Endothelial cell of umbilical vein (primary cell): ENCODE results near the gene PIGO. TPM values are rescaled to one million over a fixed set of nuclear protein-coding genes. Genes with fewer than 3 reads are reported as not detected.

Source experiments
- BruUV-seq: library from RNA; stranded (reverse); fragments of 400-500 nt; replicated peaks from 2 replicates; lab custom pipeline; 2021; lab: Mats Ljungman, UMichigan
- CTCF ChIA-PET: fragments of 300-600, 350-600 bp; sonication (Branson Sonifier 250); formaldehyde crosslinking; loops from one replicate; lab custom pipeline; 2021; ENCODE audit warnings: antibody characterized with exemption, inconsistent platforms; lab: Charles Lee
- POLR2A ChIA-PET: fragments of 300-600, 350-600 bp; sonication (Branson Sonifier 250); formaldehyde crosslinking; loops from one replicate; lab custom pipeline; 2021; ENCODE audit warnings: antibody characterized with exemption, inconsistent platforms; lab: Charles Lee
- DNase-seq: peaks from one replicate; pipeline ENCODE4 v3.0.0-alpha.2; 2011; ENCODE audit warnings: low read depth, low spot score
- FAIRE-seq: peaks from 2 replicates; lab custom pipeline; 2011; peaks lifted over from hg19 to GRCh38; lab: Jason Lieb, UNC
- H2AFZ ChIP-seq: 2 replicates; pipeline ENCODE4 v1.6.0; 2012; ENCODE audit warnings: low read depth, low read length, control low read depth, inconsistent platforms
- H3K27ac ChIP-seq: 2 replicates; pipeline ENCODE4 v1.5.1; 2011; ENCODE audit warnings: low read depth, mild to moderate bottlenecking, control low read depth, low read length, moderate library complexity; ENCODE audit not compliant: insufficient read depth
- H3K27me3 ChIP-seq, 2 experiments: 2 replicates each; pipeline versions ENCODE4 v1.6.0 to v1.6.1; 2011; ENCODE audit warnings: low read length in 2 of 2, mixed read lengths in 1 of 2; ENCODE audit not compliant: control insufficient read depth in 2 of 2, insufficient read depth in 2 of 2
- H3K36me3 ChIP-seq, 2 experiments: 2 replicates in 1 of 2; 3 replicates in 1 of 2; pipeline ENCODE4 v1.5.1; 2011; ENCODE audit warnings: low read length in 2 of 2, mild to moderate bottlenecking in 1 of 2, moderate library complexity in 1 of 2; ENCODE audit not compliant: control insufficient read depth in 2 of 2, insufficient read depth in 2 of 2; ENCODE audit errors: extremely low read depth in 1 of 2
- H3K4me1 ChIP-seq: 3 replicates; pipeline ENCODE4 v1.5.1; 2011; ENCODE audit warnings: mild to moderate bottlenecking, low read length; ENCODE audit not compliant: control insufficient read depth, insufficient read depth; ENCODE audit errors: extremely low read depth
- H3K4me2 ChIP-seq: 2 replicates; pipeline ENCODE4 v1.6.1; 2011; ENCODE audit warnings: low read length, control low read depth, mixed read lengths; ENCODE audit not compliant: insufficient read depth
- H3K4me3 ChIP-seq, 3 experiments: fragments of 200-600 bp in 1 of 3; sonication (generic), shearing (Covaris generic) in 1 of 3; replicated peaks in 1 of 3; 2 replicates each; pipeline ENCODE4 v1.5.1; 2011 to 2016; ENCODE audit warnings: control low read depth in 3 of 3, low read length in 3 of 3, mild to moderate bottlenecking in 2 of 3, inconsistent platforms in 1 of 3, low read depth in 1 of 3, moderate library complexity in 1 of 3; ENCODE audit not compliant: insufficient read depth in 1 of 3
- H3K79me2 ChIP-seq: 2 replicates; pipeline ENCODE4 v1.6.0; 2012; ENCODE audit warnings: low read length, inconsistent platforms; ENCODE audit not compliant: control insufficient read depth, insufficient read depth
- H3K9ac ChIP-seq: replicated peaks from 2 replicates; pipeline ENCODE3; 2011; ENCODE audit warnings: low read length, control low read depth; ENCODE audit not compliant: insufficient read depth; ENCODE audit errors: extremely low read depth
- H3K9me1 ChIP-seq: replicated peaks from 3 replicates; pipeline ENCODE4 v1.6.0; 2011; ENCODE audit warnings: mild to moderate bottlenecking, low read length; ENCODE audit not compliant: control insufficient read depth, insufficient read depth; ENCODE audit errors: extremely low read depth
- H3K9me3 ChIP-seq: replicated peaks from 2 replicates; pipeline ENCODE4 v1.5.1; 2012; ENCODE audit warnings: low read length, inconsistent platforms; ENCODE audit not compliant: control insufficient read depth, insufficient read depth
- H4K20me1 ChIP-seq: replicated peaks from 2 replicates; pipeline ENCODE3; 2011; ENCODE audit warnings: mild to moderate bottlenecking, low read length; ENCODE audit not compliant: control insufficient read depth, insufficient read depth; ENCODE audit errors: extremely low read depth
- CTCF ChIP-seq, 2 donors: IDR thresholded peaks; 1 replicate in 1 of 2; 2 replicates in 1 of 2; pipeline ENCODE4 v1.5.1; 2011; ENCODE audit warnings: low read length in 2 of 2, mild to moderate bottlenecking in 2 of 2, moderate library complexity in 2 of 2, control low read depth in 1 of 2, inconsistent platforms in 1 of 2, low read depth in 1 of 2; ENCODE audit not compliant: insufficient read depth in 1 of 2; ENCODE audit errors: extremely low read depth in 1 of 2
- EZH2 ChIP-seq: IDR thresholded peaks from 2 replicates; pipeline ENCODE4 v1.6.1; 2012; ENCODE audit warnings: borderline replicate concordance, low read depth, mild to moderate bottlenecking, moderate library complexity, low read length, inconsistent platforms; ENCODE audit not compliant: severe bottlenecking
- FOS ChIP-seq: IDR thresholded peaks from 2 replicates; pipeline ENCODE4 v1.6.1; 2011; ENCODE audit warnings: mild to moderate bottlenecking, low read length, moderate library complexity, borderline replicate concordance; ENCODE audit not compliant: insufficient read depth
- GATA2 ChIP-seq: IDR thresholded peaks from 2 replicates; pipeline ENCODE4 v1.7.0; 2011; ENCODE audit warnings: low read depth, mild to moderate bottlenecking, moderate library complexity, mixed read lengths, low read length; ENCODE audit not compliant: insufficient read length, insufficient read depth
- JUN ChIP-seq: IDR thresholded peaks from 2 replicates; pipeline ENCODE4 v1.6.1; 2011; ENCODE audit warnings: borderline replicate concordance, low read depth; ENCODE audit not compliant: insufficient read length, insufficient read depth
- MYC ChIP-seq: IDR thresholded peaks from one replicate; pipeline ENCODE4 v1.6.1; 2011; ENCODE audit warnings: mild to moderate bottlenecking, low read depth, low read length
- POLR2A ChIP-seq: IDR thresholded peaks from 2 replicates; pipeline ENCODE4 v1.6.1; 2012; ENCODE audit warnings: low read depth, mild to moderate bottlenecking, control low read depth, low read length
- POLR2AphosphoS5 ChIP-seq: IDR thresholded peaks from 2 replicates; pipeline ENCODE4 v1.6.1; 2012; ENCODE audit warnings: low read depth, mild to moderate bottlenecking, control low read depth, low read length, moderate library complexity; ENCODE audit not compliant: insufficient read depth
- dilution Hi-C: fragments of 300-500 bp; cut with MboI; formaldehyde crosslinking; loops from one replicate; pipeline ENCODE4 v1.15.0; 2019; ENCODE audit warnings: low sequenced_read_pairs; ENCODE audit not compliant: extremely low pct_ligation_motif_present
- intact Hi-C: fragments of 100-400 bp; cut with micrococcal nuclease; formaldehyde crosslinking; loops from one replicate; pipeline ENCODE4 v1.10.0; 2022
- polyA plus RNA-seq, 4 experiments: library from polyadenylated mRNA; depleted of rRNA in 3 of 4; stranded (reverse) in 3 of 4; unstranded in 1 of 4; fragments of >200 nt; gene quantifications; 2 replicates each; pipeline versions ENCODE4 v1.2.1 to v1.2.3, GENCODE V29; 2011 to 2012; ENCODE audit warnings: missing spikeins in 1 of 4
- total RNA-seq: library from RNA; stranded (reverse); gene quantifications from 2 replicates; pipeline ENCODE4 v1.2.3, GENCODE V29; 2021
- TF ChIP-seq, protein P1 (sequence below): IDR thresholded peaks from 2 replicates; pipeline ENCODE4 v1.6.1; 2011; ENCODE audit not compliant: insufficient read depth, insufficient read length

Gene PIGO
- total and polyA plus RNA-seq, 2 donors (not counting 3 experiments of a cell fraction or from before 2014, with no cell fraction given): 23.5 to 27.3 TPM

DNA sequence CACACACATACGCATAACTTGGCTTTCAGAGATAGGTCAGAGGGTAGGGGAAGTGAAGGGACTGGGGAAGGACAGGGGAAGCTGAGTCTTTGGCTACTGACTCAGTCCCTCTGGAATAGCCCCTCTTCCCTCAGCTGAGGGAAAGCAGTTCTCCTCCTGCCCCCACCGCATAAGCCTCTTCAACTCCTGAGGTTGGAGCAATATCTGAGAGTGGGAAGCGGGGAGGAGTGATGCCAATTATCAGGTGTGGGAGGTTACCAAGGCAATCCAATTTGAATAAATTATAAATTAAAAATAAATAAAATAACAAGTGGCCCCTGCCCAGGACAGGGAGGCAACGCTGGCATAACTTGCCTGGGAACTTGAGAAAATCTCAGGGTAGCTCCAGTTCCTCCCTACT, 8.2 kb upstream of the PIGO start:
- Histone ChIP-seq H3K79me2 (peaks cover 19% of the 10 kb centered on the region), H3K27me3 (no peaks in the 10 kb centered on the region), H3K9me1 (no peaks in the 10 kb centered on the region), H3K4me1 (peaks cover 16% of the 10 kb centered on the region), H3K4me2 (no peak overlapping the region), H4K20me1 (no peaks in the 10 kb centered on the region), H3K4me3 (no peak overlapping the region), H3K9me3 (no peaks in the 10 kb centered on the region), H2AFZ (no peak overlapping the region), H3K9ac (no peak overlapping the region), H3K36me3 (peaks cover 12 to 55% of the 10 kb centered on the region in 2 experiments), H3K27ac (no peak overlapping the region)
- no TSS peak for BruUV-seq
- FAIRE-seq (no peak), DNase-seq (no peak)
- intact Hi-C loops: no loop called here
- ChIA-PET POLR2A (interaction anchor here (0.6 kb wide), 1 partner anchor 35 kb away, joined by 3 read pairs; no protein-coding TSS in a partner anchor), CTCF (interaction anchor here (3.0 kb wide), 1 partner anchor 9 kb away, joined by 13 read pairs; no protein-coding TSS in a partner anchor)
- dilution Hi-C loops: no loop called here
- TF ChIP-seq JUN (no peak), EZH2 (no peak), FOS (no peak), POLR2A (no peak), GATA2 (no peak), MYC (no peak), CTCF (IDR thresholded peaks at IDR 0.05; ENCODE audit: extremely low read depth in 1 of 2, insufficient read depth in 1 of 2, low read depth in 1 of 2, low read length in 2 of 2) (no peak), POLR2AphosphoS5 (no peak)
- TF ChIP-seq, protein P1, sequence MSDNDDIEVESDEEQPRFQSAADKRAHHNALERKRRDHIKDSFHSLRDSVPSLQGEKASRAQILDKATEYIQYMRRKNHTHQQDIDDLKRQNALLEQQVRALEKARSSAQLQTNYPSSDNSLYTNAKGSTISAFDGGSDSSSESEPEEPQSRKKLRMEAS: no peak
